ENCODE results near the gene DCUN1D3.

The DCUN1D3 gene

DNA sequence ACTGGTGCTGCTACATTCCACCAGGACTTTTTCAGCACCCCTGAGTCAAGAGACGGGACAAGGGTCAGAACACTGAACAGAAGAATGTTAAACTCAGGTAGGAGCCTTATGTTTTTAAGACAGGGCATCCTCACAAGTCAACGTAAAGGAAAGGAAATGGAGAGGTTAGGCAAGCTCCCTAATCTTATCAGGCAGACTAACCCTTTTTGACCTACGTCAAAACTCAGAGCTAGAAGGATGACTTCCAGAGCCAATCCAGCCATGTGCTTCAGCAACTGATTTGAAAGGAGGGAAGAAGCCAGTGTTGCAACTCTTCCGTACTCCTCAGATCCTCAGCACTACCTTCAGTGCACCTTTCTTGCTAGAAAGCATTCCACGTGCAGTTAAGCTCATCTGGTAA is 47.0 kb downstream of the DCUN1D3 start:
- CTCF ChIA-PET = interaction anchor here (1.1 to 9.5 kb wide), 4 partner anchors 12 to 449 kb away, joined by 3 to 135 read pairs (median 82); no protein-coding TSS in a partner anchor
- H3K4me3 ChIP-seq (ENCODE audit: low read depth, low read length) = no peak overlapping the region
- no peak for DNase-seq (ENCODE audit: low read depth, low spot score)
- TF ChIP-seq, protein P1, sequence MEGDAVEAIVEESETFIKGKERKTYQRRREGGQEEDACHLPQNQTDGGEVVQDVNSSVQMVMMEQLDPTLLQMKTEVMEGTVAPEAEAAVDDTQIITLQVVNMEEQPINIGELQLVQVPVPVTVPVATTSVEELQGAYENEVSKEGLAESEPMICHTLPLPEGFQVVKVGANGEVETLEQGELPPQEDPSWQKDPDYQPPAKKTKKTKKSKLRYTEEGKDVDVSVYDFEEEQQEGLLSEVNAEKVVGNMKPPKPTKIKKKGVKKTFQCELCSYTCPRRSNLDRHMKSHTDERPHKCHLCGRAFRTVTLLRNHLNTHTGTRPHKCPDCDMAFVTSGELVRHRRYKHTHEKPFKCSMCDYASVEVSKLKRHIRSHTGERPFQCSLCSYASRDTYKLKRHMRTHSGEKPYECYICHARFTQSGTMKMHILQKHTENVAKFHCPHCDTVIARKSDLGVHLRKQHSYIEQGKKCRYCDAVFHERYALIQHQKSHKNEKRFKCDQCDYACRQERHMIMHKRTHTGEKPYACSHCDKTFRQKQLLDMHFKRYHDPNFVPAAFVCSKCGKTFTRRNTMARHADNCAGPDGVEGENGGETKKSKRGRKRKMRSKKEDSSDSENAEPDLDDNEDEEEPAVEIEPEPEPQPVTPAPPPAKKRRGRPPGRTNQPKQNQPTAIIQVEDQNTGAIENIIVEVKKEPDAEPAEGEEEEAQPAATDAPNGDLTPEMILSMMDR (IDR thresholded peaks at IDR 0.05; ENCODE audit: insufficient read depth, low read length, missing control alignments) = no peak
- POLR2A ChIA-PET = no interaction called here

DNA sequence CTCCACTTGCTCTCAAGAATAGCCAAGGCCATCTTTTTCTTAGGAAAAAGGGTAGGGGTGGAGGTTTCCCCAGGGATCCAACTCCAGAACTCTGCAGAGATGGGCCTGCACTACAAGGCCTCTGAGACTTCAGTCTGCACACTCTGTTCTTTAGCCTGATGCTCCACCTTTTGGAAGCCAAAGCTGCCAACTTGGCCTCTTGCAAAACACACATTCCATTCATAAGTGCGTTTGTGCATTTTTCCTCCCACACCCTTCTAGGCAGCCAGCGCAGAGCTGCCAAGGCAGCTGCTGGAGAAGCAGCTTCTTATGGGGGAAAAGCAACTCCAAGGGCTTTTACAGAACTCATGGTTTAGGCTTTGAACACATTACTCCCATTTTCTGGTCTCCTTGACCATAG is 48.6 kb downstream of the DCUN1D3 start:
- H3K4me3 ChIP-seq (ENCODE audit: low read depth, low read length) = no peak overlapping the region
- POLR2A ChIA-PET = interaction anchor here (0.6 to 1.5 kb wide), 7 partner anchors 14 to 449 kb away, joined by 3 to 6 read pairs (median 3); partner anchors contain the start of genes DCUN1D3 and LYRM1
- peak; percentile 81 for DNase-seq (ENCODE audit: low read depth, low spot score)
- CTCF ChIA-PET = interaction anchor here (0.7 to 9.5 kb wide), 21 partner anchors 10 to 337 kb away, joined by 3 to 135 read pairs (median 7); partner anchors contain the start of genes DCUN1D3, ERI2, LDAF1 and LYRM1
- TF ChIP-seq, protein P1 (IDR thresholded peaks at IDR 0.05; ENCODE audit: insufficient read depth, low read length, missing control alignments) = no peak

DNA sequence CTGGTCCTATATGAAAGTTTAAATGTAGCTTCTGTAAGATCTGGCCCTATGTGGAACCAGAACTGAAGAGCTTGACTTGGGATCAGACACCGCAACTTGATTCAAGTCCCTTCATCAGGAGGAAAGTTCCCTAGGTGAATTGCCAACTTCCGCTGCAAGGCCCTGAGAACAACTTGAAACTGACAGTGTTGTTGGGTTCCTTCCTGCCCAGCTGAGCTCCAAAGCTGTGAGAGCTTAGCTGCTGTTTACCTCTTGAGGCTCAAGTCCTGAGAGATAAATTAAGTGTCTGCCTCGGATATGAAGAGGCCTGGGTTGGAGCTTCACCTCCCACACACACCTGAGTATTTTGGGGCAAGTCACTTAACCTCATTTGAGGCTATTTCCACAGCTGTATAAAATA is 49.2 kb downstream of the DCUN1D3 start:
- no peak overlapping the region for H3K4me3 ChIP-seq (ENCODE audit: low read depth, low read length)
- TF ChIP-seq, protein P1 (IDR thresholded peaks at IDR 0.05; ENCODE audit: insufficient read depth, low read length, missing control alignments) = no peak
- CTCF ChIA-PET = interaction anchor here (0.9 to 9.5 kb wide), 42 partner anchors 10 to 452 kb away, joined by 3 to 135 read pairs (median 7); partner anchors contain the start of genes DCUN1D3, DNAH3, ERI2 and LDAF1
- POLR2A ChIA-PET = interaction anchor here (0.8 to 1.5 kb wide), 5 partner anchors 17 to 145 kb away, joined by 3 to 6 read pairs (median 4); partner anchors contain the start of genes DCUN1D3 and LYRM1
- no peak for DNase-seq (ENCODE audit: low read depth, low spot score)

DNA sequence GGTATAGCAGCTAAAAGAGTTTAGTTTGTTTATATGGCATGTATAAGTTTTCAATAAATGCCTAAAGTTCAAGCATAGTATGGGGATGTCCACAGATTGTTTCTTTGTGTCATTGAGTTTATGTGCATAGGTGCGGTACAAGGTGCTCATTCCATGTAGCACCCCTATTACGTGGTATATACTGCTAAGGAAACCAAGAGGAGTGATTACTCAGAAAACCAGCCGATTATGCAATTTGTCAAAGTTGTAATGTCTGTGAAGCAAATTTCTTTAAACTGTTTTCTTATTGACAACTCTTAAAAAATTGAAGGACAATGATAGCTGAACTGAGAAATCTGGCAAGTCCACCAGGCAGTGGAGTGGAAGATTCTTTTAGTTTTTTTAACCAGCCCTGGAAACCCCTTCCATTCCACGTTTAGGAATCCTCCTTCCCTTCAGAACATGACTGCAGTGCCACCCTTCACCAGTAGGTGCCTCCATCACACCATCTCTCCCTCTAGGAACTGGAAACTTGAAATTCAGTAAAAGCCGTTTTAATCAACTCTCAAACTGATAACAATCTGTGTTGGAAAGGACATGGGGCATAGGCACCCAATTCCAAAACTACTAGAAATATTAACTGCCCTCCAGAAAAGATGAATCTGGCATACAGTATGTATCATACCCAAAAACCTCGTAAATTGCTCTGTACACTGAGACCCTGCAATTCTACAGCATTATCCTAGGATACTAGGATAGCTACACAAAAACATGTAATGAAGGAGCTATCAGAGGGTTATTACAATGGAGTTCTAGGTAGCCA is 50.4 kb downstream of the DCUN1D3 start:
- CTCF ChIA-PET = interaction anchor here (0.7 to 9.5 kb wide), 54 partner anchors 9 to 453 kb away, joined by 3 to 135 read pairs (median 6); partner anchors contain the start of genes DCUN1D3, DNAH3, ERI2 and LDAF1
- TF ChIP-seq, protein P1 (IDR thresholded peaks at IDR 0.05; ENCODE audit: insufficient read depth, low read length, missing control alignments) = peak; percentile 93
- H3K4me3 ChIP-seq (ENCODE audit: low read depth, low read length) = no peak overlapping the region
- no peak for DNase-seq (ENCODE audit: low read depth, low spot score)
- POLR2A ChIA-PET = no interaction called here

DNA sequence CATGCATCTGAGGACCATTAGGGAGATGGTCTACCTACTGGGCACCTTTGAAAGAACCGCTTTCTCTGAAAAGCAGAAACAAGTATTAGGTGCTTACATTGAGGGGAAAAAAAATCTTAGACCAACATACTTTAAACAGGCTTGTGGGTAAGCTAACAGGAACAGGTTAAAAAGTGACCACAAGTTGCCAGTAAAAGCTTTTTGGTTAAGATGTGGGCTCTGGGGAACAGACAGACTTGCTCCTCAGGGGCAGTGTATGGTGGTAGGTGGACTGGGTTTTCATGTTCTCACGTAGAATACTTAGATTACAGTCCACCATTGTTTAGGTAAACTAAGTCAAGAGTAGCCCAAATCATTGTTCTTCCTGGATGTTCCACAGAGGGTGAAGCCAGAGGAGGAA is 52.6 kb downstream of the DCUN1D3 start:
- CTCF ChIA-PET = interaction anchor here (0.9 to 9.5 kb wide), 13 partner anchors 12 to 310 kb away, joined by 3 to 135 read pairs (median 7); partner anchors contain the start of genes ERI2 and REXO5
- POLR2A ChIA-PET = no interaction called here
- DNase-seq (ENCODE audit: low read depth, low spot score) = no peak
- no peak overlapping the region for H3K4me3 ChIP-seq (ENCODE audit: low read depth, low read length)
- TF ChIP-seq, protein P1 (IDR thresholded peaks at IDR 0.05; ENCODE audit: insufficient read depth, low read length, missing control alignments) = no peak

DNA sequence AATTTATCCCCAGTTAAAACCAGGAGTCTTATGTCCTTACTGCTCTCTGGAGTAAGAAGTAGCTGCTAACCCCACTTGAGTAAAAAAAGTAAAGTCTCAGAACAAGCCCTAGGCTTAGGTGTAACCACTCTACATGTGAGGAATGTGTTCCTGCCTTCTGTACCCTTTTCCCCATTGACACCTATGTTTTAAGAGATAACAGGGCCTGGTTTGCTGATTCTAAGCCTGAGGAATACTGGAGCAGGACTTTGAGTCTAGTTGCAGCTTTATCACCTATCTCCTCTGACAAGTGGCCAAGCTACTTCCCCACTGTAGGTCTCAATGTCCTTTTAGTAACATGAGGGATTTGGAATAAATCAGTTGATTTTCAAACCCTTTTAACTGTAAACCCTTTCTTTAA is 53.6 kb downstream of the DCUN1D3 start:
- DNase-seq (ENCODE audit: low read depth, low spot score) = no peak
- POLR2A ChIA-PET = interaction anchor here (0.6 kb wide), 1 partner anchor 52 kb away, joined by 4 read pairs; no protein-coding TSS in a partner anchor
- TF ChIP-seq, protein P1 (IDR thresholded peaks at IDR 0.05; ENCODE audit: insufficient read depth, low read length, missing control alignments) = no peak
- CTCF ChIA-PET = interaction anchor here (1.2 to 9.5 kb wide), 6 partner anchors 14 to 311 kb away, joined by 3 to 135 read pairs (median 8); no protein-coding TSS in a partner anchor
- no peak overlapping the region for H3K4me3 ChIP-seq (ENCODE audit: low read depth, low read length)

All from AG04449 (cell line).